Spleen (tissue), 7 donors: Measurements from ENCODE around the gene ALKBH4.

Source experiments
- CTCF ChIP-seq, 11 experiments: fragments of 200-600 bp in 7 of 11; fragments of 450-650 bp in 4 of 11; sonication (generic) in 4 of 11; IDR thresholded peaks in 8 of 11; conservative IDR thresholded peaks in 3 of 11; 1 replicate in 7 of 11; 2 replicates in 4 of 11; pipeline versions ENCODE4 v1.4.0 to v1.8.0; 2016 to 2021; ENCODE audit warnings: antibody characterized with exemption in 11 of 11, inconsistent platforms in 4 of 11, mild to moderate bottlenecking in 1 of 11
- POLR2AphosphoS5 ChIP-seq, 3 donors: sonication (generic); formaldehyde crosslinking; IDR thresholded peaks; one replicate each; pipeline ENCODE4 v1.5.1; 2017; ENCODE audit warnings: antibody characterized with exemption in 3 of 3
- donor health status: DM: no; HTN: no; CAD: no; lungs with moderate emphysema.
- donor health status: DM: no; HTN: no; CAD: no.
- donor health status: DM: no; HTN: no; CAD: no.

- no peak for TF ChIP-seq CTCF (IDR thresholded peaks at IDR 0.05 in 8 of 11, conservative IDR thresholded peaks at IDR 0.05 in 3 of 11)
- TF ChIP-seq POLR2AphosphoS5 (IDR thresholded peaks at IDR 0.05): no peak
Measured at GRCh38 chr7:102463841-102464576, 654 bp downstream of the ALKBH4 start.
